ENCODE measurements around the gene PBX4. TPM values are rescaled to one million over a fixed set of nuclear protein-coding genes. Genes with fewer than 3 reads are reported as not detected.

The PBX4 gene
- total RNA-seq, 1 donor from 2014 or later: 0.93 TPM

GRCh38 chr19:19517235-19517619 lies 101.3 kb downstream of the PBX4 start:
- no peak overlapping the region for H2AFZ ChIP-seq (ENCODE audit: low read depth, low read length)
- no peak for FAIRE-seq
- Mint-ChIP-seq H3K9me3 (ENCODE audit: unreplicated experiment) (peaks cover 1% of the 10 kb centered on the region), H3K36me3 (ENCODE audit: low read depth, unreplicated experiment) (peaks cover 12% of the 10 kb centered on the region), H3K27me3 (ENCODE audit: low read depth, unreplicated experiment) (no peaks in the 10 kb centered on the region), H3K27ac (ENCODE audit: unreplicated experiment) (no peak overlapping the region), H3K4me1 (ENCODE audit: low read depth, unreplicated experiment) (no peaks in the 10 kb centered on the region), H3K4me3 (ENCODE audit: unreplicated experiment) (peak overlapping the region; percentile 93)
- peak overlapping the region; percentile 93 for H3K4me2 ChIP-seq (ENCODE audit: low read length)
- H3K9me3 ChIP-seq (ENCODE audit: insufficient read depth, low read depth, low read length): peaks cover 11% of the 10 kb centered on the region
- H3K9ac ChIP-seq (ENCODE audit: low read length): no peak overlapping the region
- TF ChIP-seq, protein P1, sequence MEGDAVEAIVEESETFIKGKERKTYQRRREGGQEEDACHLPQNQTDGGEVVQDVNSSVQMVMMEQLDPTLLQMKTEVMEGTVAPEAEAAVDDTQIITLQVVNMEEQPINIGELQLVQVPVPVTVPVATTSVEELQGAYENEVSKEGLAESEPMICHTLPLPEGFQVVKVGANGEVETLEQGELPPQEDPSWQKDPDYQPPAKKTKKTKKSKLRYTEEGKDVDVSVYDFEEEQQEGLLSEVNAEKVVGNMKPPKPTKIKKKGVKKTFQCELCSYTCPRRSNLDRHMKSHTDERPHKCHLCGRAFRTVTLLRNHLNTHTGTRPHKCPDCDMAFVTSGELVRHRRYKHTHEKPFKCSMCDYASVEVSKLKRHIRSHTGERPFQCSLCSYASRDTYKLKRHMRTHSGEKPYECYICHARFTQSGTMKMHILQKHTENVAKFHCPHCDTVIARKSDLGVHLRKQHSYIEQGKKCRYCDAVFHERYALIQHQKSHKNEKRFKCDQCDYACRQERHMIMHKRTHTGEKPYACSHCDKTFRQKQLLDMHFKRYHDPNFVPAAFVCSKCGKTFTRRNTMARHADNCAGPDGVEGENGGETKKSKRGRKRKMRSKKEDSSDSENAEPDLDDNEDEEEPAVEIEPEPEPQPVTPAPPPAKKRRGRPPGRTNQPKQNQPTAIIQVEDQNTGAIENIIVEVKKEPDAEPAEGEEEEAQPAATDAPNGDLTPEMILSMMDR (IDR thresholded peaks at IDR 0.05; ENCODE audit: insufficient read depth, low read depth, low read length): no peak
- no peak for TF ChIP-seq EZH2 (IDR thresholded peaks at IDR 0.05; ENCODE audit: insufficient read depth, low read length)
- H4K20me1 ChIP-seq (ENCODE audit: insufficient read depth, low read length): peaks cover 18% of the 10 kb centered on the region
- no peak overlapping the region for H3K27ac ChIP-seq (ENCODE audit: low read depth, low read length)
- H3K27me3 ChIP-seq (ENCODE audit: insufficient read depth, low read length): no peaks in the 10 kb centered on the region
- H3K4me1 ChIP-seq (ENCODE audit: insufficient read depth, low read length): peaks cover 5% of the 10 kb centered on the region
- peak overlapping the region; percentile 21 for H3K4me3 ChIP-seq (ENCODE audit: insufficient read depth, low read depth, low read length)
- no peak for DNase-seq (ENCODE audit: low read depth)
- peaks cover 7% of the 10 kb centered on the region for H3K36me3 ChIP-seq (ENCODE audit: insufficient read depth, low read length)
- peaks cover 53% of the 10 kb centered on the region for H3K79me2 ChIP-seq (ENCODE audit: insufficient read depth, low read length)

DNA sequence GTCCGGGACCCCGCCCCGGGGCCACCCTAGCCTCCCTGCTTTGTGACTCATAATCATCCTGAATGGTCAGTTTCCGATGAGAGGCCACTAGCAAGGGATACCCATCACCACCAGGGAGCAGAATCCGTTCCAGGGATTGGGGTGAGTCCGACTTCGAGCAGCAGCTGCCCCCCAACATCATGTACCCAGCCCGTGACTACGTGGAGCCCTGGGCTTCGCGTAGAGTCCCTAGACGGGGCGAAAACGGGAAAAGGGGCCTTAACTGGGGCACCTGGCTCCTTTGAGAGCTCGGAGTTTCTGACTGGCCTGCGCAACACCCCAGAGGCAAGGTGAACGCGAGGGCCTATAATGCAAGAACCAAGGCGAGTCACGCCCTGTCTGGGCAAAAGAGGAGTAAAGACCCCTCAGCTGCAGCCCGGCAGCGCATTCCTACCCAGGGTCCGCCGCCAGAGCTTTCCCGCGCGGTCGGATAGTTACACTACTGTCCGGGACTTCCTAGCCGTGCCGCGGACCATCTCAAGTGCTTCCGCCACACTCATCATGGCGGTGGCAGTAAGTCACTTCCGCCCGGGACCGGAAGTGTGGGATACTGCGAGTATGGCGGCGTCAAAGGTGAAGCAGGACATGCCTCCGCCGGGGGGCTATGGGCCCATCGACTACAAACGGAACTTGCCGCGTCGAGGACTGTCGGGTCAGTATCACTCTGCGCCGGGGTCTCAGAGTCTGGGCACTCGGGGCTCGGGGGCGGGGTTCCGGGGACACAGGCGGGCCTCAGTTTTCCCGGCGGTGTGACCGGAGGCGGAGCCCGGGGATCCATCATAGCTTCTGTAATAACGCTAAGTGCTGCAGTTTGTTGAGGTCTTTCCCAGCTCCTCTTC lies 102.6 kb downstream of the PBX4 start, which contains the start of gene NDUFA13:
TSS of gene NDUFA13 (plus strand) at position 584 of the 878 bp plus-strand sequence. CDS start at position 598, 14 bp downstream.
- Histone ChIP-seq H3K36me3 (ENCODE audit: insufficient read depth, low read length) (peaks cover 7% of the 10 kb centered on the region), H3K27ac (ENCODE audit: low read depth, low read length) (peak within 1 kb of the TSS; percentile 57), H2AFZ (ENCODE audit: low read depth, low read length) (peak within 1 kb of the TSS; percentile 96), H4K20me1 (ENCODE audit: insufficient read depth, low read length) (peaks cover 16% of the 10 kb centered on the region), H3K4me3 (ENCODE audit: insufficient read depth, low read depth, low read length) (peak within 1 kb of the TSS; percentile 95), H3K79me2 (ENCODE audit: insufficient read depth, low read length) (peaks cover 41% of the 10 kb centered on the region), H3K27me3 (ENCODE audit: insufficient read depth, low read length) (no peaks in the 10 kb centered on the region), H3K4me1 (ENCODE audit: insufficient read depth, low read length) (peaks cover 5% of the 10 kb centered on the region), H3K9ac (ENCODE audit: low read length) (peak within 1 kb of the TSS; percentile 86), H3K9me3 (ENCODE audit: insufficient read depth, low read depth, low read length) (peaks cover 11% of the 10 kb centered on the region), H3K4me2 (ENCODE audit: low read length) (peak within 1 kb of the TSS; percentile 93)
- peaks cover 10% of the 10 kb centered on the region for H3K36me3 Mint-ChIP-seq (ENCODE audit: low read depth, unreplicated experiment)
- H3K4me1 Mint-ChIP-seq (ENCODE audit: low read depth, unreplicated experiment): no peaks in the 10 kb centered on the region
- no peaks in the 10 kb centered on the region for H3K27me3 Mint-ChIP-seq (ENCODE audit: low read depth, unreplicated experiment)
- H3K27ac Mint-ChIP-seq (ENCODE audit: unreplicated experiment): peak within 1 kb of the TSS; percentile 87
- DNase-seq (ENCODE audit: low read depth) (peak; percentile 80), FAIRE-seq (no peak)
- TF ChIP-seq, protein P1 (IDR thresholded peaks at IDR 0.05; ENCODE audit: insufficient read depth, low read depth, low read length): no peak
- peaks cover 3% of the 10 kb centered on the region for H3K9me3 Mint-ChIP-seq (ENCODE audit: unreplicated experiment)
- peak within 1 kb of the TSS; percentile 93 for H3K4me3 Mint-ChIP-seq (ENCODE audit: unreplicated experiment)

Data from astrocyte (in vitro differentiated cells and primary cell).